Karpas-422 (cell line): ENCODE data around the gene NSD1. TPM values are rescaled to one million over a fixed set of nuclear protein-coding genes. Genes with fewer than 3 reads are reported as not detected.

Experiments
- DNase-seq: peaks from one replicate; pipeline ENCODE4 v3.0.0-alpha.2; 2015
- H2AFZ ChIP-seq: fragments of 200-600 bp; sonication (generic); 2 replicates; pipeline ENCODE4 v1.6.1; 2014; ENCODE audit warnings: antibody characterized with exemption, low read length, mixed read lengths
- H3K27ac ChIP-seq: fragments of 200-600 bp; sonication (generic); 2 replicates; pipeline ENCODE4 v1.5.1; 2014; ENCODE audit warnings: mild to moderate bottlenecking, low read length, moderate library complexity
- H3K27me3 ChIP-seq: fragments of 200-600 bp; sonication (generic); 2 replicates; pipeline ENCODE4 v1.6.1; 2014; ENCODE audit warnings: low read length, mixed read lengths
- H3K36me3 ChIP-seq: fragments of 200-600 bp; sonication (generic); 2 replicates; pipeline ENCODE4 v1.6.1; 2014; ENCODE audit warnings: low read length, mixed read lengths; ENCODE audit not compliant: insufficient read depth
- H3K4me1 ChIP-seq: fragments of 200-600 bp; sonication (generic); 2 replicates; pipeline ENCODE4 v1.6.1; 2014; ENCODE audit warnings: mild to moderate bottlenecking, low read length, mixed read lengths
- H3K4me2 ChIP-seq: fragments of 200-600 bp; sonication (generic); 2 replicates; pipeline ENCODE4 v1.6.1; 2014; ENCODE audit warnings: low read length, low read depth, mild to moderate bottlenecking; ENCODE audit not compliant: poor library complexity, severe bottlenecking
- H3K4me3 ChIP-seq: fragments of 200-600 bp; sonication (generic); 2 replicates; pipeline ENCODE4 v1.5.1; 2014; ENCODE audit warnings: mild to moderate bottlenecking, antibody characterized with exemption, low read length, mixed read lengths
- H3K79me2 ChIP-seq: fragments of 200-600 bp; sonication (generic); 2 replicates; pipeline ENCODE4 v1.6.1; 2014; ENCODE audit warnings: mild to moderate bottlenecking, low read length, mixed read lengths
- H3K9ac ChIP-seq: fragments of 200-600 bp; sonication (generic); 2 replicates; pipeline ENCODE4 v1.6.0; 2014; ENCODE audit warnings: low read length
- H3K9me2 ChIP-seq: fragments of 200-600 bp; sonication (generic), shearing (Covaris generic); replicated peaks from 2 replicates; pipeline ENCODE4 v1.6.0; 2014; ENCODE audit warnings: mild to moderate bottlenecking, low read length, moderate library complexity; ENCODE audit not compliant: insufficient read depth
- H3K9me3 ChIP-seq: fragments of 300-700, 200-600 bp; sonication (generic); 2 replicates; pipeline ENCODE4 v1.6.1; 2014; ENCODE audit warnings: low read length, mixed read lengths
- H4K20me1 ChIP-seq: fragments of 200-600 bp; sonication (generic); 2 replicates; pipeline ENCODE4 v1.6.1; 2014; ENCODE audit warnings: mild to moderate bottlenecking, antibody characterized with exemption, low read length, low read depth; ENCODE audit not compliant: insufficient read depth
- total RNA-seq: library from RNA; depleted of rRNA; stranded (reverse); fragments of >200 nt; shearing (Covaris generic); gene quantifications from 2 replicates; pipeline ENCODE4 v1.2.3, GENCODE V29; 2014; ENCODE audit warnings: low replicate concordance

The NSD1 gene
- total RNA-seq, 1 experiment from 2014 or later = 70.9 TPM

GRCh38 chr5:177183766-177184360 is 50.3 kb downstream of the NSD1 start:
- no peaks in the 10 kb centered on the region for H3K4me1 ChIP-seq
- H3K9ac ChIP-seq = no peak overlapping the region
- H2AFZ ChIP-seq = no peak overlapping the region
- no peaks in the 10 kb centered on the region for H3K9me3 ChIP-seq
- no peaks in the 10 kb centered on the region for H3K9me2 ChIP-seq
- DNase-seq = no peak
- H3K4me3 ChIP-seq = no peak overlapping the region
- no peak overlapping the region for H3K27ac ChIP-seq
- H3K4me2 ChIP-seq = no peak overlapping the region
- peaks cover 11% of the 10 kb centered on the region; the same call in 1 of the 2 replicates for H3K36me3 ChIP-seq
- H3K79me2 ChIP-seq = peaks cover 87% of the 10 kb centered on the region
- no peaks in the 10 kb centered on the region for H3K27me3 ChIP-seq
- H4K20me1 ChIP-seq = 0 out of 2 replicates have a peak, but pooled peaks cover 16% of the 10 kb centered on the region

DNA sequence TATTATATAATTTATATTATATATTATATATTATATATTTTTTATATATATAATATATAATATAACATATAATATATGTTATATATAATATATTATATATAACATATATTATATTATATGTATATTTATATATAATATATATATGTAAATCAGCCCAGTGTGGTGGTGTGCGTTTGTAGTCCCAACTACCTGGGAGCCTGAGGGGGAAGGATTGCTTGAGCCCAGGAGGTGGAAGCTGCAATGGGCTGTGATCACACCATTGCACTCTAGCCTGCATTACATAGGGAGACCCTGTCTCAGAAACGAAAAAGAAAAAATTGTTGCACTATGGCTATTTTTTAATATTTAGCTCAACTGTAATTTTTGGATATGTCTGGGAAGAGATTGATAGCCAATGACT is 52.4 kb downstream of the NSD1 start:
- Histone ChIP-seq H3K79me2 (peaks cover 86% of the 10 kb centered on the region), H4K20me1 (0 out of 2 replicates have a peak, but pooled peaks cover 16% of the 10 kb centered on the region)

DNA sequence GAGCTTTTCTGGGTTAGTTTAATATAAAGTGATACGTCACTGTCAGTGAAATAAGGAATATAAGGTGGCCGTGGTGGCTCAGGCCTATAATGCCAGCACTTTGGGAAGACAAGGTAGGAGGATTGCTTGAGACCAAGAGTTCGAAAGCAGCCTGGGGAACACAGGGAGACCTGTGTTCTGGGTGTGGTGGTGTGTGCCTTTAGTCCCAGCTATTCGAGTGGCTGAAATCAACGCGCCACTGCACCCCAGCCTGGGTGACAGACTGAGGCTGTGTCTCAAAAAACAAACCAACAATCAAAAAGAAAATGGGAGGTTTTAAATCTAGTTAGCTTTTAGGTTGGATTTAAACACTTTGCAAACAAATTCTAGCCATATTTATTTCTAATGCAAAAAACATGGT is 53.1 kb downstream of the NSD1 start:
- no peaks in the 10 kb centered on the region for H3K27me3 ChIP-seq
- H3K79me2 ChIP-seq = peaks cover 79% of the 10 kb centered on the region
- no peaks in the 10 kb centered on the region for H3K9me2 ChIP-seq
- H3K4me1 ChIP-seq = no peaks in the 10 kb centered on the region
- no peak overlapping the region for H3K4me2 ChIP-seq
- H3K36me3 ChIP-seq = peaks cover 12% of the 10 kb centered on the region; the same call in 1 of the 2 replicates
- no peak overlapping the region for H3K9ac ChIP-seq
- H2AFZ ChIP-seq = no peak overlapping the region
- H3K4me3 ChIP-seq = no peak overlapping the region
- H3K9me3 ChIP-seq = no peaks in the 10 kb centered on the region
- no peak overlapping the region for H3K27ac ChIP-seq
- DNase-seq = no peak
- 0 out of 2 replicates have a peak, but pooled peaks cover 16% of the 10 kb centered on the region for H4K20me1 ChIP-seq

More for the DNA sequence above, 52.4 kb downstream of the NSD1 start:
- Histone ChIP-seq H3K4me3 (no peak overlapping the region), H3K36me3 (peaks cover 11% of the 10 kb centered on the region; the same call in 1 of the 2 replicates), H3K9me2 (no peaks in the 10 kb centered on the region), H3K4me2 (no peak overlapping the region), H2AFZ (no peak overlapping the region), H3K27me3 (no peaks in the 10 kb centered on the region), H3K27ac (no peak overlapping the region), H3K4me1 (no peaks in the 10 kb centered on the region), H3K9ac (no peak overlapping the region), H3K9me3 (no peaks in the 10 kb centered on the region)
- no peak for DNase-seq

GRCh38 chr5:177188775-177189174 is 55.2 kb downstream of the NSD1 start:
- Histone ChIP-seq H2AFZ (no peak overlapping the region), H3K9me2 (no peaks in the 10 kb centered on the region), H4K20me1 (0 out of 2 replicates have a peak, but pooled peaks cover 14% of the 10 kb centered on the region), H3K27ac (no peak overlapping the region), H3K4me1 (no peaks in the 10 kb centered on the region), H3K27me3 (no peaks in the 10 kb centered on the region), H3K4me2 (no peak overlapping the region), H3K79me2 (peaks cover 64% of the 10 kb centered on the region), H3K4me3 (no peak overlapping the region), H3K9me3 (no peaks in the 10 kb centered on the region), H3K9ac (no peak overlapping the region), H3K36me3 (peaks cover 13% of the 10 kb centered on the region; the same call in 1 of the 2 replicates)
- no peak for DNase-seq

- H3K4me3 ChIP-seq = no peak overlapping the region
- H2AFZ ChIP-seq = no peak overlapping the region
- no peak for DNase-seq
- no peaks in the 10 kb centered on the region for H3K9me2 ChIP-seq
- H3K4me1 ChIP-seq = no peaks in the 10 kb centered on the region
- H3K9me3 ChIP-seq = no peaks in the 10 kb centered on the region
- 0 out of 2 replicates have a peak, but pooled peaks cover 9% of the 10 kb centered on the region for H4K20me1 ChIP-seq
- H3K9ac ChIP-seq = no peak overlapping the region
- H3K4me2 ChIP-seq = no peak overlapping the region
- peaks cover 16% of the 10 kb centered on the region; the same call in 1 of the 2 replicates for H3K36me3 ChIP-seq
- H3K79me2 ChIP-seq = peaks cover 61% of the 10 kb centered on the region
- no peak overlapping the region for H3K27ac ChIP-seq
- no peaks in the 10 kb centered on the region for H3K27me3 ChIP-seq
Observed at GRCh38 chr5:177189416-177189815, 55.8 kb downstream of the NSD1 start.

- Histone ChIP-seq H3K27me3 (no peaks in the 10 kb centered on the region), H3K27ac (no peak overlapping the region), H3K36me3 (peaks cover 16% of the 10 kb centered on the region; the same call in 1 of the 2 replicates), H3K4me2 (no peak overlapping the region), H2AFZ (no peak overlapping the region), H3K9ac (no peak overlapping the region), H3K4me1 (no peaks in the 10 kb centered on the region), H4K20me1 (0 out of 2 replicates have a peak, but pooled peaks cover 7% of the 10 kb centered on the region), H3K4me3 (no peak overlapping the region), H3K9me3 (no peaks in the 10 kb centered on the region), H3K9me2 (no peaks in the 10 kb centered on the region), H3K79me2 (peaks cover 55% of the 10 kb centered on the region)
- no peak for DNase-seq
Observed at GRCh38 chr5:177189965-177190364, 56.4 kb downstream of the NSD1 start.

GRCh38 chr5:177194268-177194667 is 60.7 kb downstream of the NSD1 start:
- H3K9me3 ChIP-seq = no peaks in the 10 kb centered on the region
- no peaks in the 10 kb centered on the region for H3K9me2 ChIP-seq
- no peak overlapping the region for H3K4me3 ChIP-seq
- H3K4me2 ChIP-seq = no peak overlapping the region
- no peak overlapping the region for H3K27ac ChIP-seq
- H3K36me3 ChIP-seq = peaks cover 15% of the 10 kb centered on the region; the same call in 1 of the 2 replicates
- no peaks in the 10 kb centered on the region for H3K4me1 ChIP-seq
- H3K9ac ChIP-seq = no peak overlapping the region
- H3K27me3 ChIP-seq = no peaks in the 10 kb centered on the region
- no peak overlapping the region for H2AFZ ChIP-seq
- H3K79me2 ChIP-seq = peaks cover 47% of the 10 kb centered on the region
- H4K20me1 ChIP-seq = no peaks in the 10 kb centered on the region
- DNase-seq = no peak

GRCh38 chr5:177195307-177195952 is 61.9 kb downstream of the NSD1 start:
- H2AFZ ChIP-seq = no peak overlapping the region
- H3K4me2 ChIP-seq = no peak overlapping the region
- no peak overlapping the region for H3K9ac ChIP-seq
- no peak for DNase-seq
- no peak overlapping the region for H3K4me3 ChIP-seq
- no peaks in the 10 kb centered on the region for H3K9me3 ChIP-seq
- H3K9me2 ChIP-seq = no peaks in the 10 kb centered on the region
- peaks cover 18% of the 10 kb centered on the region; the same call in 1 of the 2 replicates for H3K36me3 ChIP-seq
- H3K27me3 ChIP-seq = no peaks in the 10 kb centered on the region
- no peaks in the 10 kb centered on the region for H4K20me1 ChIP-seq
- H3K79me2 ChIP-seq = peaks cover 42% of the 10 kb centered on the region
- no peaks in the 10 kb centered on the region for H3K4me1 ChIP-seq
- H3K27ac ChIP-seq = no peak overlapping the region
